ENCODE data around the gene RASL11A. TPM values are rescaled to one million over a fixed set of nuclear protein-coding genes. Genes with fewer than 3 reads are reported as not detected.

The RASL11A gene
- total and polyA plus RNA-seq, 2 of the 8 experiments (the other 6 are each of a cell fraction or from before 2014, with no cell fraction given) = 2.9 to 6.8 TPM

DNA sequence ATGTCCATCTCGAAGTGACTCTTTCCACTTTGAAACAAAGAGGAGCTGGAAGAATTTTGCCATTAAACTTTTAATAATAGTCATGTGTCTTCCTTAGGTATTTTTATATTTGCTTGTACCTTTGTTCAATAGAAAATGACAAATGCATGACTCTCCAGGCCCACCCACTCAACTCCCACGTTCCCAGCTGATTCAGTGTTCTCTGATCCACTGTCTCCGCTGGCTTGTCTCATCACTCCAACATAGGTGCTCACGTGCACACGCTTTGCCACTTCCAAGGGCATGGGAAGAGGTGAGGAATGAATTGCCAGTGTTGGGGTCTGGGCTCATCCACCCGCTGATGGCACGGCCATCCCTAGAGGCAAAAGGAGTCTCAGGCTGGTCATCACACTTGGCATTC lies 24.5 kb downstream of the RASL11A start:
- no peak overlapping the region for H2BK120ac ChIP-seq (replicated peaks; ENCODE audit: low read depth, low read length)
- no peak overlapping the region for H3K9ac ChIP-seq (replicated peaks in 1 of 4; ENCODE audit: extremely low read depth in 1 of 4, low read depth in 3 of 4, low read length in 3 of 4)
- no peaks in the 10 kb centered on the region for H3K27me3 ChIP-seq (replicated peaks in 1 of 4; ENCODE audit: control insufficient read depth in 3 of 4, extremely low read depth in 1 of 4, insufficient read depth in 3 of 4, low read length in 3 of 4)
- no peaks in the 10 kb centered on the region for H3K9me3 ChIP-seq (ENCODE audit: insufficient read depth in 2 of 2, low read depth in 1 of 2, low read length in 1 of 2)
- CTCF ChIA-PET (ENCODE audit: partially characterized antibody) = interaction anchor here (1.3 to 2.9 kb wide), 4 partner anchors 10 to 64 kb away, joined by 3 to 7 read pairs (median 5); no protein-coding TSS in a partner anchor
- no peak overlapping the region for H2BK5ac ChIP-seq (ENCODE audit: low read depth, low read length)
- FAIRE-seq = no peak
- H3K79me1 ChIP-seq (ENCODE audit: low read depth, low read length) = no peaks in the 10 kb centered on the region
- H2AFZ ChIP-seq (ENCODE audit: low read length) = no peak overlapping the region
- H4K91ac ChIP-seq (replicated peaks; ENCODE audit: insufficient read length, low read length) = no peak overlapping the region
- no peaks in the 10 kb centered on the region for H3K36me3 ChIP-seq (ENCODE audit: control insufficient read depth in 2 of 4, insufficient read depth in 4 of 4, low read length in 3 of 4)
- no peaks in the 10 kb centered on the region for H3K4me1 ChIP-seq (replicated peaks in 1 of 4; ENCODE audit: control insufficient read depth in 3 of 4, insufficient read depth in 4 of 4, low read length in 3 of 4)
- H3K79me2 ChIP-seq (ENCODE audit: control insufficient read depth in 1 of 2, insufficient read depth in 2 of 2, low read length in 2 of 2) = no peaks in the 10 kb centered on the region
- no peak for DNase-seq (ENCODE audit: low read depth in 1 of 2, low spot score in 2 of 2)
- no peak overlapping the region for H3K27ac ChIP-seq (ENCODE audit: low read depth, low read length)
- no peak overlapping the region for H4K5ac ChIP-seq (ENCODE audit: insufficient read length, low read depth, low read length)
- H3K23ac ChIP-seq (ENCODE audit: insufficient read length) = no peak overlapping the region
- H2AK5ac ChIP-seq (ENCODE audit: low read depth, low read length) = no peak overlapping the region
- no peak overlapping the region for H4K8ac ChIP-seq (ENCODE audit: extremely low read depth, insufficient read depth, low read length)
- H3K4me2 ChIP-seq (ENCODE audit: insufficient read depth in 1 of 2, low read depth in 2 of 2, low read length in 2 of 2) = no peak overlapping the region
- H3K4me3 ChIP-seq (ENCODE audit: extremely low read depth in 1 of 4, insufficient read depth in 2 of 4, low read depth in 3 of 4, low read length in 4 of 4) = no peak overlapping the region
- H2BK20ac ChIP-seq (ENCODE audit: low read length) = no peak overlapping the region
- no peak overlapping the region for H3K14ac ChIP-seq (ENCODE audit: insufficient read length)
- H2BK12ac ChIP-seq (ENCODE audit: low read depth, low read length) = no peak overlapping the region
- H4K20me1 ChIP-seq (replicated peaks in 1 of 2; ENCODE audit: control insufficient read depth in 1 of 2, insufficient read depth in 2 of 2, low read length in 2 of 2) = no peaks in the 10 kb centered on the region
- no peak overlapping the region for H3K4ac ChIP-seq (replicated peaks; ENCODE audit: insufficient read length, low read depth, low read length)
- no peak overlapping the region for H3K18ac ChIP-seq (ENCODE audit: extremely low read depth, low read length)
- H3K23me2 ChIP-seq (ENCODE audit: low read depth, low read length) = no peaks in the 10 kb centered on the region
- H2BK15ac ChIP-seq (ENCODE audit: low read length) = no peak overlapping the region
- POLR2A ChIA-PET (ENCODE audit: partially characterized antibody) = no interaction called here
- TF ChIP-seq, protein P1, sequence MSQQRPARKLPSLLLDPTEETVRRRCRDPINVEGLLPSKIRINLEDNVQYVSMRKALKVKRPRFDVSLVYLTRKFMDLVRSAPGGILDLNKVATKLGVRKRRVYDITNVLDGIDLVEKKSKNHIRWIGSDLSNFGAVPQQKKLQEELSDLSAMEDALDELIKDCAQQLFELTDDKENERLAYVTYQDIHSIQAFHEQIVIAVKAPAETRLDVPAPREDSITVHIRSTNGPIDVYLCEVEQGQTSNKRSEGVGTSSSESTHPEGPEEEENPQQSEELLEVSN (IDR thresholded peaks at IDR 0.05) = no peak
- no peak for TF ChIP-seq SAP30 (IDR thresholded peaks at IDR 0.05; ENCODE audit: insufficient read depth, insufficient replicate concordance, low read length)
- TF ChIP-seq RBBP5 (IDR thresholded peaks at IDR 0.05; ENCODE audit: borderline replicate concordance, low read depth, low read length) = no peak
- no peak for TF ChIP-seq CEBPB (IDR thresholded peaks at IDR 0.05; ENCODE audit: low read depth, low read length)
- no peak for TF ChIP-seq GABPA (IDR thresholded peaks at IDR 0.05; ENCODE audit: borderline replicate concordance, insufficient read depth, low read length)
- TF ChIP-seq FOSL1 (IDR thresholded peaks at IDR 0.05; ENCODE audit: insufficient read depth, low read depth, low read length) = no peak
- TF ChIP-seq CBX8 (IDR thresholded peaks at IDR 0.05; ENCODE audit: borderline replicate concordance, low read depth, low read length) = no peak
- TF ChIP-seq TCF12 (IDR thresholded peaks at IDR 0.05; ENCODE audit: low read depth, low read length) = no peak
- TF ChIP-seq NANOG (IDR thresholded peaks at IDR 0.05; ENCODE audit: insufficient read depth, low read depth, low read length, poor library complexity, severe bottlenecking) = no peak
- no peak overlapping the region for H3K56ac ChIP-seq (replicated peaks; ENCODE audit: insufficient read length, low read depth, low read length)
- WGBS, 2 experiments (ENCODE audit: extremely low coverage in 1 of 2, insufficient coverage in 1 of 2, insufficient read length in 1 of 2, insufficient replicate concordance in 2 of 2, low coverage in 1 of 2, low lambda C conversion rate in 2 of 2, missing lambda C conversion rate in 1 of 2) = 90% methylated on average over 7 of the region's 7 CpGs; no CpG with 5 or more reads in 1 of the 2 experiments

Measured in H1 (cell line).